ENCODE results near the gene SPHK2.

SPHK2 gene

DNA sequence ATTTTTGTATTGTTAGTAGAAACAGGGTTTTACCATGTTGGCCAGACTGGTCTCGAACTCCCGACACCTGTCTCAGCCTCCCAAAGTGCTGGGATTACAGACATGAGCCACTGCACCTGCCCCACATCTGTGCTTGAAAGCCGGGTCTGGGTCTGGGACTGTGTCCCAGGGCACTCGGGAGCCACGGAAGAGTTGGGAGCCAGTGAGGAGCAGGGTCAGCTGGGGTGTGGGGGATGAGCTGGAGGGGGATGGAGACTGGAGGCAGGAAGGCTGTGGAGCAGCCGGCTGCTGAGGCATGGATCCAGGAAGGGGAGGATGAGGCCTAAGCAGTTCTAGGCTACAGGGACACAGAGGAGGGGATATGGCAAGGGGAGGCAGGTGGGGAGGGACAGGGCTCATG is 23.5 kb upstream of the SPHK2 start:
- TF ChIP-seq, protein P1, sequence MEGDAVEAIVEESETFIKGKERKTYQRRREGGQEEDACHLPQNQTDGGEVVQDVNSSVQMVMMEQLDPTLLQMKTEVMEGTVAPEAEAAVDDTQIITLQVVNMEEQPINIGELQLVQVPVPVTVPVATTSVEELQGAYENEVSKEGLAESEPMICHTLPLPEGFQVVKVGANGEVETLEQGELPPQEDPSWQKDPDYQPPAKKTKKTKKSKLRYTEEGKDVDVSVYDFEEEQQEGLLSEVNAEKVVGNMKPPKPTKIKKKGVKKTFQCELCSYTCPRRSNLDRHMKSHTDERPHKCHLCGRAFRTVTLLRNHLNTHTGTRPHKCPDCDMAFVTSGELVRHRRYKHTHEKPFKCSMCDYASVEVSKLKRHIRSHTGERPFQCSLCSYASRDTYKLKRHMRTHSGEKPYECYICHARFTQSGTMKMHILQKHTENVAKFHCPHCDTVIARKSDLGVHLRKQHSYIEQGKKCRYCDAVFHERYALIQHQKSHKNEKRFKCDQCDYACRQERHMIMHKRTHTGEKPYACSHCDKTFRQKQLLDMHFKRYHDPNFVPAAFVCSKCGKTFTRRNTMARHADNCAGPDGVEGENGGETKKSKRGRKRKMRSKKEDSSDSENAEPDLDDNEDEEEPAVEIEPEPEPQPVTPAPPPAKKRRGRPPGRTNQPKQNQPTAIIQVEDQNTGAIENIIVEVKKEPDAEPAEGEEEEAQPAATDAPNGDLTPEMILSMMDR (IDR thresholded peaks at IDR 0.05; ENCODE audit: extremely low read depth, insufficient read depth, missing control alignments): no peak
- in situ Hi-C loops (cut with MboI; ENCODE audit: low pct_unique_long_range_greater_than_20kb, low sequenced_read_pairs, unreplicated experiment): no loop called here
- DNase-seq (ENCODE audit: low spot score): no peak

DNA sequence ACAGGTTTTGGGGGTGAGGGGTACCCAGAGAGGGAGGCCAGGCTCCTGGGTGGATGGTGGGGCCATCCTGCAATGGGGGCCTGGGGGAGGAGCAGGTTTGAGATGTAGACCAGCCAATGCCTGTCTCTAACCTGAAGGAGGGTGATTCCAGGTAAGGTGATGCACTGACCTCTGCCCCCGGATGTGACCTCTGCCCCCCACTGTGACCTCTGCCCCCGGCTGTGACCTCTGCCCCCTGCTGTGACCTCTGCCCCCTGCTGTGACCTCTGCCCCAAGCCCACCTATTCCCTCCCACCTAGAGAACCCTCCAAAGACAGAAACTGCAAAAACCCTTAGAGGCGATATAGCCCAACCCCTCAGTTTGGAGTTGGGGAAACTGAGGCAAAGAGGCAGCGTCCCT is 23.1 kb upstream of the SPHK2 start:
- TF ChIP-seq, protein P1 (IDR thresholded peaks at IDR 0.05; ENCODE audit: extremely low read depth, insufficient read depth, missing control alignments): no peak
- DNase-seq (ENCODE audit: low spot score): no peak
- in situ Hi-C loops (cut with MboI; ENCODE audit: low pct_unique_long_range_greater_than_20kb, low sequenced_read_pairs, unreplicated experiment): no loop called here

DNA sequence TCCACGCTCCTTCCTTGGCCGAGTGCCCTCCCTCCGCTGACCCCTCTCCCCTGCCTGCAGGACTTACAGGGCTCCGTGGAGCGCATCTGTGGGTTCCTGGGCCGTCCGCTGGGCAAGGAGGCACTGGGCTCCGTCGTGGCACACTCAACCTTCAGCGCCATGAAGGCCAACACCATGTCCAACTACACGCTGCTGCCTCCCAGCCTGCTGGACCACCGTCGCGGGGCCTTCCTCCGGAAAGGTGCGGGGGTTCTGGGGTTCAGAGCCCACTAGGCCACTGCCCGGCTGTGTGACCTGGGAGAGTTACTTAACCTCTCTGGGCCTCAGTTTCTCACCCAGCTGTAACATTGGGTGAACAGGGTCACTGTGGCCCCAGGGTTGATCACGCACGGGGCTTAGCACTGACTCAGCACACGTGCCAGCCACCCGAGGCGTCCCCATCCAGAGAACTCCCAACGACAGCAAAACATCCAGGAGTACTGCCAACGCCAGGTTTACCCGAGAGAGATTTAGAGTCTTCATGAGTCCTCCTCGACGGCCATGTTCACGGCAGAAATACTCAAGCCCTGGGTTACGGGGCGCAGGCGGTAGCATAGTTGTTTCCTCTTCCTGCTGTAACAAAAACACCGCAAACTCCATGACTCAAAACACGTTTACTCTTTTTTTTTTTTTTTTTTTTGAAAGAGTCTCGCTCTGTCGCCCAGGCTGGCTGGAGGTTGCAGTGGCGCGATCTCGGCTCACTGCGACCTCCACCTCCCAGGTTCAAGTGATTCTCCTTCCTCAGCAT is 22.4 kb upstream of the SPHK2 start:
- DNase-seq (ENCODE audit: low spot score): no peak
- in situ Hi-C loops (cut with MboI; ENCODE audit: low pct_unique_long_range_greater_than_20kb, low sequenced_read_pairs, unreplicated experiment): no loop called here
- TF ChIP-seq, protein P1 (IDR thresholded peaks at IDR 0.05; ENCODE audit: extremely low read depth, insufficient read depth, missing control alignments): no peak

DNA sequence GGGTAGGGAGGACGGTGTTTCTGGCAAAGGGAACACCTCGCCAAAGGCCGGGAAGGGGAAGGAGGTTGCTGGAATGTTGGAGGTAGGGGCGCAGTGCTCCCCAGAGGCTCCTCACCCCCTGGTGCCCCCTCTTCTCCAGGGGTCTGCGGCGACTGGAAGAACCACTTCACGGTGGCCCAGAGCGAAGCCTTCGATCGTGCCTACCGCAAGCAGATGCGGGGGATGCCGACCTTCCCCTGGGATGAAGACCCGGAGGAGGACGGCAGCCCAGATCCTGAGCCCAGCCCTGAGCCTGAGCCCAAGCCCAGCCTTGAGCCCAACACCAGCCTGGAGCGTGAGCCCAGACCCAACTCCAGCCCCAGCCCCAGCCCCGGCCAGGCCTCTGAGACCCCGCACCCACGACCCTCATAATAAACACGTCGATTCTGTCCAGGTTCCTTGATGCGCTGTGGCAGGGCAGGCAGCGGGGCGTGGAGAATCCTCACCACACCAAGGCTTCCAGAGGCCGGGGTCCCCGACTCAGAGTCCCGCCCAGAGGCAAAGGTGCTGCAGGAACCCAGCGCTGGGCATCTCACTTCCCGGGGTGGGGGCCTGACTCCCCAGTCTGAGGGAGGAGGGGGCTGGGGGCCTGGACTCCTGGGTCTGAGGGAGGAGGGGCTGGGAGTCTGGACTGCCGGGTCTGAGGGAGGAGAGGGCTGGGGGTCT is 20.2 kb upstream of the SPHK2 start:
- TF ChIP-seq, protein P1 (IDR thresholded peaks at IDR 0.05; ENCODE audit: extremely low read depth, insufficient read depth, missing control alignments): no peak
- in situ Hi-C loops (cut with MboI; ENCODE audit: low pct_unique_long_range_greater_than_20kb, low sequenced_read_pairs, unreplicated experiment): no loop called here
- no peak for DNase-seq (ENCODE audit: low spot score)

DNA sequence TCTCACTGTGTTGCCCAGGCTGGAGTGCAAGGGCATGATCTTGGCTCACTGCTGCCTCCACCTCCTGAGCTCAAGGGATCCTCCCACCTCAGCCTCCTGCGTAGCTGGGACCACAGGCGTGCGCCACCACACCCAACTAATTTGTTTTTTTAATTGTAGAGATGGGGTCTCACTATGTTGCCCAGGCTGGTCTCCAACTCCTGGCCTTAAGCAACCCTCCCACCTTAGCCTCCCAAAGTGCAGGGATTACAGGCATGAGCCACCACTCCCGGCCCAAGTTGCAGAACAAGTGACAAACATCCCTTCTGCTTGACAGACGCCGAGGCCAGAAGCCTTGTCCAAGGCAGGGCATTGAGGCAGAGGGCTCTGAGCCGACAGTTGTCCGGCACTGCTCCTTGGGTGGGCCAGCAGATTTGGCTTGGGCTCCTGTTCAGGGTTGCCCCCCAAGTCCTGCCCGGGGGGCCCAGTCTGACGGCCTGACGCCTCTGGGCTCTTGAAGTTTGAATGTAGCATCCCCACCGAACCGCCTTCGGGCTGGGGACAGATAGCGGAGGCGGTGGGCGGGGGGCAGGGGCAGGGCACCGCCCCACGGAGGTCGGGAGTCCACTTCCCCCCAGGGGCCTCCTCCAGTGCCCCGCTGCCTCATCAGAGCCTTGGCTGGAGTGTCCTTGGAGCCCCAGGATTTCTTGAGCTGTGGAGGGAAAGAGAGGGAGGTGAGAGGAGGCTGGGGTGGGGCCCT is 18.5 kb upstream of the SPHK2 start:
- in situ Hi-C loops (cut with MboI; ENCODE audit: low pct_unique_long_range_greater_than_20kb, low sequenced_read_pairs, unreplicated experiment): no loop called here
- TF ChIP-seq, protein P1 (IDR thresholded peaks at IDR 0.05; ENCODE audit: extremely low read depth, insufficient read depth, missing control alignments): no peak
- no peak for DNase-seq (ENCODE audit: low spot score)

DNA sequence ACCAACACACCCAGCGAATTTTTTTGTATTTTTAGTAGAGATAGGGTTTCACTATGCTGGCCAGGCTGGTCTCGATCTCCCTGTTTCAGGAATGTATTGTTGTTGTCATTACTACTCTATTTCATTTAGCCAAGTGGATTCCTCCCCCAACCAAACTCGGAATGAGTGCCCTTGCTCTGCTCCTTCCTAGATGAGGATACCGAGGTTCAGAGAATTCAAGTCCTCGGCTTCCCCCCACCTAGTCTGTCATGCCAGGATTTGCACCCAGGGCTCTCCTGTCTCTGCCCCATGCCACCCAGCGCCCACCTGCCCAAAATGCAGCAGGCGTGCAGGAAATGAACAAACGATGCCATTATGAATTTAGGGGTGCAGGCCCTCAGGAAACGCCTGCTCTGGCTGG is 16.3 kb upstream of the SPHK2 start:
- TF ChIP-seq, protein P1 (IDR thresholded peaks at IDR 0.05; ENCODE audit: extremely low read depth, insufficient read depth, missing control alignments): no peak
- in situ Hi-C loops (cut with MboI; ENCODE audit: low pct_unique_long_range_greater_than_20kb, low sequenced_read_pairs, unreplicated experiment): no loop called here
- no peak for DNase-seq (ENCODE audit: low spot score)
